Loucy (cell line): ENCODE data around the gene PDZRN3.

Source experiments
- H2AFZ ChIP-seq: fragments of 200-600 bp; sonication (generic); 2 replicates; pipeline ENCODE4 v1.6.0; 2016; ENCODE audit warnings: antibody characterized with exemption, mild to moderate bottlenecking, low read length, moderate library complexity
- H3F3A ChIP-seq: fragments of 200-600 bp; 2 replicates; pipeline ENCODE4 v1.6.0; 2016; ENCODE audit warnings: antibody characterized with exemption, low read depth, mild to moderate bottlenecking
- H3K27me3 ChIP-seq: fragments of 200-600 bp; sonication (generic); 2 replicates; pipeline ENCODE4 v1.6.1; 2014; ENCODE audit warnings: low read length, mild to moderate bottlenecking; ENCODE audit not compliant: insufficient read depth, poor library complexity, severe bottlenecking
- H3K36me3 ChIP-seq: fragments of 200-600 bp; sonication (generic); 2 replicates; pipeline ENCODE4 v1.6.1; 2016; ENCODE audit warnings: low read length; ENCODE audit not compliant: insufficient read depth
- H3K4me1 ChIP-seq: fragments of 200-600 bp; sonication (generic); 2 replicates; pipeline ENCODE4 v1.5.1; 2014; ENCODE audit warnings: low read length, mild to moderate bottlenecking; ENCODE audit not compliant: insufficient read depth, poor library complexity, severe bottlenecking
- H3K4me2 ChIP-seq: fragments of 200-600 bp; sonication (generic); 2 replicates; pipeline ENCODE4 v1.6.0; 2014; ENCODE audit warnings: antibody characterized with exemption, low read length, low read depth, mild to moderate bottlenecking; ENCODE audit not compliant: poor library complexity, severe bottlenecking
- H3K4me3 ChIP-seq: fragments of 200-600 bp; sonication (generic); 2 replicates; pipeline ENCODE4 v1.5.1; 2014; ENCODE audit warnings: low read length, mild to moderate bottlenecking, mixed read lengths; ENCODE audit not compliant: poor library complexity, severe bottlenecking
- H3K79me2 ChIP-seq: fragments of 200-600 bp; sonication (generic); 2 replicates; pipeline ENCODE4 v1.6.1; 2014; ENCODE audit warnings: low read length; ENCODE audit not compliant: insufficient read depth
- H3K9ac ChIP-seq: fragments of 200-600 bp; sonication (generic); 2 replicates; pipeline ENCODE4 v1.6.0; 2014; ENCODE audit warnings: mild to moderate bottlenecking, low read depth, low read length, moderate library complexity; ENCODE audit not compliant: poor library complexity, severe bottlenecking
- H3K9me2 ChIP-seq: fragments of 200-600 bp; sonication (generic); replicated peaks from 2 replicates; pipeline ENCODE4 v1.6.1; 2016; ENCODE audit warnings: low read depth, low read length, mixed read lengths
- H3K9me3 ChIP-seq: fragments of 200-600 bp; sonication (generic); 2 replicates; pipeline ENCODE4 v1.6.1; 2014; ENCODE audit warnings: mild to moderate bottlenecking, antibody characterized with exemption, low read length, low read depth; ENCODE audit not compliant: insufficient read depth
- H4K20me1 ChIP-seq: fragments of 200-600 bp; sonication (generic); 2 replicates; pipeline ENCODE4 v1.6.0; 2014; ENCODE audit warnings: antibody characterized with exemption, low read length, mild to moderate bottlenecking; ENCODE audit not compliant: insufficient read depth, poor library complexity, severe bottlenecking
- CTCF ChIP-seq: fragments of 200-600 bp; sonication (generic); conservative IDR thresholded peaks from 2 replicates; pipeline ENCODE4 v1.5.1; 2014; ENCODE audit warnings: mild to moderate bottlenecking, antibody characterized with exemption, low read length
- EZH2phosphoT487 ChIP-seq: fragments of 200-600 bp; IDR thresholded peaks from 2 replicates; pipeline ENCODE4 v1.6.1; 2018; ENCODE audit warnings: antibody characterized with exemption, mild to moderate bottlenecking, moderate library complexity, borderline replicate concordance

The PDZRN3 gene

DNA sequence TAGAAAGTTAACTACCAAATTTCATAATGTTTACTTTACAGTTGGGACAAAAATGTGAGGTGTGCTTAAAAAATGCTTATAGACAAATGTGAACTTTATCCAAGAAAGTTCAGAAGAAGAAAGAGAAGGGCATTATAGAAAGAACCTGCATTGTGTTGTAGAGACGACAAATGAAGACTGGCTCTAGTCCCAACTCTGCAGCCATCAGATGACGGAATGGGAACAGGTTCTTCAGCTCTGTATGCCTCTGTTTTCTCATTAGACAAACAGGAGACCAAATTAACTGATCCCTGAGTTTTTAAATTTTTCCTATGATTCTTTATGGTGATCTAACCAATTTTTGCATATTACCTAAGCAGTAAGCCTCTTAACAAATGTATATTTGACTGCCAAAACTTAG lies 49.2 kb downstream of the PDZRN3 start:
- TF ChIP-seq EZH2phosphoT487 (no peak), CTCF (no peak)
- H3K4me2 ChIP-seq, result no peak overlapping the region
- no peaks in the 10 kb centered on the region for H3K79me2 ChIP-seq

GRCh38 chr3:73573204-73573603 lies 51.5 kb downstream of the PDZRN3 start:
- no peaks in the 10 kb centered on the region for H3K79me2 ChIP-seq
- no peak overlapping the region for H2AFZ ChIP-seq
- H3K9me2 ChIP-seq, result no peaks in the 10 kb centered on the region
- TF ChIP-seq CTCF (no peak), EZH2phosphoT487 (no peak)
- H3K4me1 ChIP-seq, result no peaks in the 10 kb centered on the region
- H3F3A ChIP-seq, result no peaks in the 10 kb centered on the region
- no peaks in the 10 kb centered on the region for H4K20me1 ChIP-seq
- H3K4me2 ChIP-seq, result no peak overlapping the region
- H3K36me3 ChIP-seq, result no peaks in the 10 kb centered on the region
- H3K9me3 ChIP-seq, result no peaks in the 10 kb centered on the region
- H3K27me3 ChIP-seq, result no peaks in the 10 kb centered on the region
- H3K9ac ChIP-seq, result no peak overlapping the region
- H3K4me3 ChIP-seq, result no peak overlapping the region

More for the DNA sequence above, 49.2 kb downstream of the PDZRN3 start:
- no peaks in the 10 kb centered on the region for H3K9me3 ChIP-seq
- H3K36me3 ChIP-seq, result no peaks in the 10 kb centered on the region
- H2AFZ ChIP-seq, result no peak overlapping the region
- no peak overlapping the region for H3K9ac ChIP-seq
- no peaks in the 10 kb centered on the region for H3K4me1 ChIP-seq
- no peaks in the 10 kb centered on the region for H4K20me1 ChIP-seq
- H3F3A ChIP-seq, result no peaks in the 10 kb centered on the region
- H3K4me3 ChIP-seq, result no peak overlapping the region
- H3K9me2 ChIP-seq, result no peaks in the 10 kb centered on the region
- H3K27me3 ChIP-seq, result no peaks in the 10 kb centered on the region

DNA sequence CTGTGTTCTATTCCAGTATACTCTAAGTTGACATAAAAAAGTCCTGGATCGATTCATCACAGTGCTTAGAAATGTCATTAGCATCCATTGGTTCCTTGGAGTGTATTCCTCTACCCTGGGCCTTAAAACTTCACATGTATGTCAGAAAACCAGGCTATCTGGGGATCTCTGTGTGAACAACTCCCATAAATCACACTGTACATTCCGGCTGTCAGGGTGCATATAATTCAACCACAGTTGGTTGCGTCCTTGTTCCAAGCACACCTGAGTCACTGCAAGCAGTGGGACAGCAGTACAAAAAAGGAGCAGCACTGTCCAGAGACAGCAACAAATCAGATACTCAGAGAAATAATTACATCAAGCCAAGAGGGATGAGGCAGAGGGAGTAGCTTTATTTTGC lies 52.4 kb downstream of the PDZRN3 start:
- Histone ChIP-seq H3K27me3 (no peaks in the 10 kb centered on the region), H2AFZ (no peak overlapping the region), H4K20me1 (no peaks in the 10 kb centered on the region), H3K9me3 (no peaks in the 10 kb centered on the region), H3K9ac (no peak overlapping the region), H3K4me2 (no peak overlapping the region), H3F3A (no peaks in the 10 kb centered on the region), H3K4me3 (no peak overlapping the region), H3K9me2 (no peaks in the 10 kb centered on the region), H3K4me1 (no peaks in the 10 kb centered on the region), H3K79me2 (no peaks in the 10 kb centered on the region), H3K36me3 (no peaks in the 10 kb centered on the region)
- TF ChIP-seq CTCF, result no peak
- no peak for TF ChIP-seq EZH2phosphoT487
